WTC11 (cell line): Measurements from ENCODE around the gene MX2. TPM values are rescaled to one million over a fixed set of nuclear protein-coding genes. Genes with fewer than 3 reads are reported as not detected.

Experiments used
- ATAC-seq: fragments of 200-7000 bp; cut with Tn5 transposase; 2 replicates; pipeline ENCODE4 v1.10.0; 2021; ENCODE audit warnings: mild to moderate bottlenecking, moderate library complexity
- CTCF ChIA-PET: fragments of 300-600 bp; sonication (Branson Sonifier 250); formaldehyde crosslinking; loops from one replicate; lab custom pipeline; 2021; ENCODE audit warnings: antibody characterized with exemption; lab: Charles Lee
- POLR2A ChIA-PET: fragments of 350-600 bp; sonication (Branson Sonifier 250); formaldehyde crosslinking; loops from one replicate; lab custom pipeline; 2021; ENCODE audit warnings: antibody characterized with exemption; lab: Charles Lee
- DNase-seq: peaks from one replicate; pipeline ENCODE4 v3.0.0; 2021; ENCODE audit warnings: low spot score
- H3K27ac Mint-ChIP-seq: 2 replicates; pipeline ENCODE4 v1.8.0; 2021; ENCODE audit warnings: mixed read lengths
- H3K27me3 Mint-ChIP-seq: 2 replicates; pipeline ENCODE4 v1.8.0; 2021; ENCODE audit warnings: low read depth, mild to moderate bottlenecking, moderate library complexity, mixed read lengths
- H3K36me3 Mint-ChIP-seq: 2 replicates; pipeline ENCODE4 v1.8.0; 2021; ENCODE audit warnings: mixed read lengths
- H3K4me1 Mint-ChIP-seq: 2 replicates; pipeline ENCODE4 v1.8.0; 2022; ENCODE audit warnings: mixed read lengths
- H3K4me3 Mint-ChIP-seq: 2 replicates; pipeline ENCODE4 v1.8.0; 2021; ENCODE audit warnings: mild to moderate bottlenecking, moderate library complexity, mixed read lengths
- H3K9me3 Mint-ChIP-seq: 2 replicates; pipeline ENCODE4 v1.8.0; 2021; ENCODE audit warnings: mixed read lengths
- CREB1 ChIP-seq: sonication (generic); formaldehyde crosslinking; IDR thresholded peaks from 2 replicates; pipeline ENCODE4 v1.8.0; 2023; ENCODE audit warnings: mild to moderate bottlenecking, missing genetic modification reagents
- HMGA2 ChIP-seq: fragments of 250-450 bp; sonication (Bioruptor Pico); IDR thresholded peaks from 2 replicates; pipeline ENCODE4 v1.4.0; 2021; ENCODE audit warnings: mild to moderate bottlenecking, moderate library complexity
- IRF2 ChIP-seq: sonication (generic); formaldehyde crosslinking; IDR thresholded peaks from 2 replicates; pipeline ENCODE4 v1.8.0; 2022; ENCODE audit warnings: low read depth, missing genetic modification reagents, borderline replicate concordance
- MYBL2 ChIP-seq: sonication (generic); formaldehyde crosslinking; IDR thresholded peaks from 2 replicates; pipeline ENCODE4 v1.8.1; 2023; ENCODE audit warnings: mild to moderate bottlenecking, moderate library complexity, missing genetic modification reagents
- NR1H2 ChIP-seq: sonication (generic); formaldehyde crosslinking; IDR thresholded peaks from 2 replicates; pipeline ENCODE4 v1.9.0; 2021; ENCODE audit warnings: mild to moderate bottlenecking, moderate library complexity, missing genetic modification reagents
- RELA ChIP-seq: sonication (generic); formaldehyde crosslinking; IDR thresholded peaks from 2 replicates; pipeline ENCODE4 v1.8.1; 2022; ENCODE audit warnings: missing genetic modification reagents, mild to moderate bottlenecking, borderline replicate concordance
- SMAD4 ChIP-seq: sonication (generic); formaldehyde crosslinking; IDR thresholded peaks from 2 replicates; pipeline ENCODE4 v1.8.0; 2022; ENCODE audit warnings: mild to moderate bottlenecking, missing genetic modification reagents
- ZNF138 ChIP-seq: sonication (generic); formaldehyde crosslinking; conservative IDR thresholded peaks from 2 replicates; pipeline ENCODE4 v1.8.1; 2022; ENCODE audit warnings: mild to moderate bottlenecking, moderate library complexity, missing genetic modification reagents
- ZNF317 ChIP-seq: sonication (generic); formaldehyde crosslinking; IDR thresholded peaks from 2 replicates; pipeline ENCODE4 v1.8.1; 2023; ENCODE audit warnings: low read depth, mild to moderate bottlenecking, moderate library complexity, missing genetic modification reagents, borderline replicate concordance
- total RNA-seq: library from RNA; stranded (reverse); gene quantifications from 3 replicates; pipeline ENCODE4 v1.2.3, GENCODE V29; 2021
- TF ChIP-seq, protein P1 (sequence below): sonication (generic); formaldehyde crosslinking; IDR thresholded peaks from 2 replicates; pipeline ENCODE4 v1.8.1; 2023; ENCODE audit warnings: mild to moderate bottlenecking, missing genetic modification reagents
- TF ChIP-seq, protein P2 (sequence below): sonication (generic); formaldehyde crosslinking; IDR thresholded peaks from 2 replicates; pipeline ENCODE4 v1.8.1; 2022; ENCODE audit warnings: missing genetic modification reagents, borderline replicate concordance
- TF ChIP-seq, protein P3 (sequence below): fragments of 250-450 bp; sonication (Bioruptor Pico); IDR thresholded peaks from 2 replicates; pipeline ENCODE4 v1.9.0; 2021; ENCODE audit warnings: mild to moderate bottlenecking, borderline replicate concordance
- TF ChIP-seq, protein P4 (sequence below): sonication (generic); formaldehyde crosslinking; conservative IDR thresholded peaks from 2 replicates; pipeline ENCODE4 v1.8.1; 2023; ENCODE audit warnings: mild to moderate bottlenecking, low read depth, missing genetic modification reagents, moderate library complexity

Gene MX2
- total RNA-seq, 1 experiment from 2014 or later = 2.6 TPM

DNA sequence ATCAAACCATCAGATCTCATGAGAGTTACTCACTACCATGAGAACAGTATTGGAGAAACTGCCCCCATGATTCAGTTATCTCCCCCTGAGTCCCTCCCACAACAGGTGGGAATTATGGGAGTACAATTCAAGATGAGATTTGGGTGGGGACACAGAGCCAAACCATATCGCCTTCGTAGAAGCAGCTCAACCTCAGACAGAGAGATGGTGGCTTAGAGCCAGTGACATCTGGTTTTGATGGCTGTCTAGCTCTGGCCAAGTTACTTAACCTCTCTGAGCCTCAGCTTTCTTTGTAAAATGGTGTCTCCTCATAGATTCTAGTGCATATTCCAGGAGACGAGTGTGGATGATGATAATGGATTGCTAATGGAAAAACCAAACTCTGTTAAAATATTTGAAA lies 91.4 kb downstream of the MX2 start (continued):
- TF ChIP-seq, protein P1, sequence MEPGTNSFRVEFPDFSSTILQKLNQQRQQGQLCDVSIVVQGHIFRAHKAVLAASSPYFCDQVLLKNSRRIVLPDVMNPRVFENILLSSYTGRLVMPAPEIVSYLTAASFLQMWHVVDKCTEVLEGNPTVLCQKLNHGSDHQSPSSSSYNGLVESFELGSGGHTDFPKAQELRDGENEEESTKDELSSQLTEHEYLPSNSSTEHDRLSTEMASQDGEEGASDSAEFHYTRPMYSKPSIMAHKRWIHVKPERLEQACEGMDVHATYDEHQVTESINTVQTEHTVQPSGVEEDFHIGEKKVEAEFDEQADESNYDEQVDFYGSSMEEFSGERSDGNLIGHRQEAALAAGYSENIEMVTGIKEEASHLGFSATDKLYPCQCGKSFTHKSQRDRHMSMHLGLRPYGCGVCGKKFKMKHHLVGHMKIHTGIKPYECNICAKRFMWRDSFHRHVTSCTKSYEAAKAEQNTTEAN (CRISPR knock-in tag) = no peak
- TF ChIP-seq, protein P2, sequence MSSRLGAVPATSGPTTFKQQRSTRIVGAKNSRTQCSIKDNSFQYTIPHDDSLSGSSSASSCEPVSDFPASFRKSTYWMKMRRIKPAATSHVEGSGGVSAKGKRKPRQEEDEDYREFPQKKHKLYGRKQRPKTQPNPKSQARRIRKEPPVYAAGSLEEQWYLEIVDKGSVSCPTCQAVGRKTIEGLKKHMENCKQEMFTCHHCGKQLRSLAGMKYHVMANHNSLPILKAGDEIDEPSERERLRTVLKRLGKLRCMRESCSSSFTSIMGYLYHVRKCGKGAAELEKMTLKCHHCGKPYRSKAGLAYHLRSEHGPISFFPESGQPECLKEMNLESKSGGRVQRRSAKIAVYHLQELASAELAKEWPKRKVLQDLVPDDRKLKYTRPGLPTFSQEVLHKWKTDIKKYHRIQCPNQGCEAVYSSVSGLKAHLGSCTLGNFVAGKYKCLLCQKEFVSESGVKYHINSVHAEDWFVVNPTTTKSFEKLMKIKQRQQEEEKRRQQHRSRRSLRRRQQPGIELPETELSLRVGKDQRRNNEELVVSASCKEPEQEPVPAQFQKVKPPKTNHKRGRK = no peak
- no peak for TF ChIP-seq HMGA2 (CRISPR knock-in tag)
- TF ChIP-seq ZNF317 = no peak
- TF ChIP-seq, protein P3, sequence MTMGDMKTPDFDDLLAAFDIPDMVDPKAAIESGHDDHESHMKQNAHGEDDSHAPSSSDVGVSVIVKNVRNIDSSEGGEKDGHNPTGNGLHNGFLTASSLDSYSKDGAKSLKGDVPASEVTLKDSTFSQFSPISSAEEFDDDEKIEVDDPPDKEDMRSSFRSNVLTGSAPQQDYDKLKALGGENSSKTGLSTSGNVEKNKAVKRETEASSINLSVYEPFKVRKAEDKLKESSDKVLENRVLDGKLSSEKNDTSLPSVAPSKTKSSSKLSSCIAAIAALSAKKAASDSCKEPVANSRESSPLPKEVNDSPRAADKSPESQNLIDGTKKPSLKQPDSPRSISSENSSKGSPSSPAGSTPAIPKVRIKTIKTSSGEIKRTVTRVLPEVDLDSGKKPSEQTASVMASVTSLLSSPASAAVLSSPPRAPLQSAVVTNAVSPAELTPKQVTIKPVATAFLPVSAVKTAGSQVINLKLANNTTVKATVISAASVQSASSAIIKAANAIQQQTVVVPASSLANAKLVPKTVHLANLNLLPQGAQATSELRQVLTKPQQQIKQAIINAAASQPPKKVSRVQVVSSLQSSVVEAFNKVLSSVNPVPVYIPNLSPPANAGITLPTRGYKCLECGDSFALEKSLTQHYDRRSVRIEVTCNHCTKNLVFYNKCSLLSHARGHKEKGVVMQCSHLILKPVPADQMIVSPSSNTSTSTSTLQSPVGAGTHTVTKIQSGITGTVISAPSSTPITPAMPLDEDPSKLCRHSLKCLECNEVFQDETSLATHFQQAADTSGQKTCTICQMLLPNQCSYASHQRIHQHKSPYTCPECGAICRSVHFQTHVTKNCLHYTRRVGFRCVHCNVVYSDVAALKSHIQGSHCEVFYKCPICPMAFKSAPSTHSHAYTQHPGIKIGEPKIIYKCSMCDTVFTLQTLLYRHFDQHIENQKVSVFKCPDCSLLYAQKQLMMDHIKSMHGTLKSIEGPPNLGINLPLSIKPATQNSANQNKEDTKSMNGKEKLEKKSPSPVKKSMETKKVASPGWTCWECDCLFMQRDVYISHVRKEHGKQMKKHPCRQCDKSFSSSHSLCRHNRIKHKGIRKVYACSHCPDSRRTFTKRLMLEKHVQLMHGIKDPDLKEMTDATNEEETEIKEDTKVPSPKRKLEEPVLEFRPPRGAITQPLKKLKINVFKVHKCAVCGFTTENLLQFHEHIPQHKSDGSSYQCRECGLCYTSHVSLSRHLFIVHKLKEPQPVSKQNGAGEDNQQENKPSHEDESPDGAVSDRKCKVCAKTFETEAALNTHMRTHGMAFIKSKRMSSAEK (CRISPR knock-in tag) = no peak
- TF ChIP-seq, protein P4, sequence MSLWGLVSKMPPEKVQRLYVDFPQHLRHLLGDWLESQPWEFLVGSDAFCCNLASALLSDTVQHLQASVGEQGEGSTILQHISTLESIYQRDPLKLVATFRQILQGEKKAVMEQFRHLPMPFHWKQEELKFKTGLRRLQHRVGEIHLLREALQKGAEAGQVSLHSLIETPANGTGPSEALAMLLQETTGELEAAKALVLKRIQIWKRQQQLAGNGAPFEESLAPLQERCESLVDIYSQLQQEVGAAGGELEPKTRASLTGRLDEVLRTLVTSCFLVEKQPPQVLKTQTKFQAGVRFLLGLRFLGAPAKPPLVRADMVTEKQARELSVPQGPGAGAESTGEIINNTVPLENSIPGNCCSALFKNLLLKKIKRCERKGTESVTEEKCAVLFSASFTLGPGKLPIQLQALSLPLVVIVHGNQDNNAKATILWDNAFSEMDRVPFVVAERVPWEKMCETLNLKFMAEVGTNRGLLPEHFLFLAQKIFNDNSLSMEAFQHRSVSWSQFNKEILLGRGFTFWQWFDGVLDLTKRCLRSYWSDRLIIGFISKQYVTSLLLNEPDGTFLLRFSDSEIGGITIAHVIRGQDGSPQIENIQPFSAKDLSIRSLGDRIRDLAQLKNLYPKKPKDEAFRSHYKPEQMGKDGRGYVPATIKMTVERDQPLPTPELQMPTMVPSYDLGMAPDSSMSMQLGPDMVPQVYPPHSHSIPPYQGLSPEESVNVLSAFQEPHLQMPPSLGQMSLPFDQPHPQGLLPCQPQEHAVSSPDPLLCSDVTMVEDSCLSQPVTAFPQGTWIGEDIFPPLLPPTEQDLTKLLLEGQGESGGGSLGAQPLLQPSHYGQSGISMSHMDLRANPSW (CRISPR knock-in tag) = no peak
- no peak for TF ChIP-seq RELA
- no peak for TF ChIP-seq SMAD4
- no peak for TF ChIP-seq ZNF138 (CRISPR knock-in tag)
- no peak for TF ChIP-seq CREB1

DNA sequence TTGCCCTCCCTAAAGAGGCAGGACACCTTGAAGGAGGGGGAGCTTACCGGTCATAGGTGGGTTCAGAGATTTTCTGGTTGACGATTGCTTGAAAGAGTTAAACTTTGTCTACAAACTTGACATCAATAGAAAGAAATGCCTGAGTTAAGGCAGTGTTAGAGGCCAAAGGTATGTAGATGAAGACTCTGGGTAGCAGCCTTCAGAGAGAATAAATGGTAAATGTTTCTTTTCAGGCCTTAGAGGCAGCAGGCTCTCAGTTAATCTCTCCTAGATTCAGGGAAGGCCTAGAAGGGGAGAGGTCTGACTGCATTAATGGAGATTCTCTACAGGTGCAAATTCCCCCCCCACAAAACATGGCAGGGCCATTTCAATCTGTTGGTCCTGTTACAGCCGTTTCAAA lies 91.9 kb downstream of the MX2 start:
- H3K9me3 Mint-ChIP-seq = no peaks in the 10 kb centered on the region
- peak; percentile 86 for ATAC-seq
- peak overlapping the region; percentile 8; the same call in 1 of the 2 replicates for H3K27ac Mint-ChIP-seq
- DNase-seq = no peak
- ChIA-PET CTCF (interaction anchor here (1.1 kb wide), 1 partner anchor 171 kb away, joined by 4 read pairs; no protein-coding TSS in a partner anchor), POLR2A (interaction anchor here (0.6 kb wide), 1 partner anchor 502 kb away, joined by 3 read pairs; no protein-coding TSS in a partner anchor)
- H3K4me1 Mint-ChIP-seq = peaks cover 22% of the 10 kb centered on the region
- no peaks in the 10 kb centered on the region for H3K36me3 Mint-ChIP-seq
- H3K4me3 Mint-ChIP-seq = no peak overlapping the region
- H3K27me3 Mint-ChIP-seq = no peaks in the 10 kb centered on the region
- TF ChIP-seq IRF2 (no peak), MYBL2 (CRISPR knock-in tag) (no peak), NR1H2 (CRISPR knock-in tag) (no peak)
- TF ChIP-seq, protein P1 (CRISPR knock-in tag) = no peak
- TF ChIP-seq, all 79 proteins: peak for 0
